HepG2 (cell line): ENCODE results near the gene TMEM114. TPM values are rescaled to one million over a fixed set of nuclear protein-coding genes. Genes with fewer than 3 reads are reported as not detected.
A peak's percentile ranks its signal among the peaks of the same experiment; 100 is the strongest.

Source experiments
- ATAC-seq: fragments of 200-7000 bp; cut with Tn5 transposase; 3 replicates; pipeline ENCODE4 v1.9.1; 2020; ENCODE audit warnings: mild to moderate bottlenecking, moderate library complexity
- BruUV-seq: library from RNA; stranded (reverse); fragments of 400-500 nt; replicated peaks from 2 replicates; lab custom pipeline; 2021; lab: Mats Ljungman, UMichigan
- CTCF ChIA-PET: fragments of 300-600 bp; formaldehyde crosslinking; extraction: SDS; loops from one replicate; lab custom pipeline; 2021; ENCODE audit warnings: low total read pairs, inconsistent platforms, low intra/inter-chr PET ratio; lab: Yijun Ruan, JAX
- POLR2A ChIA-PET: fragments of 350-600 bp; sonication (Branson Sonifier 250); formaldehyde crosslinking; loops from one replicate; lab custom pipeline; 2020; ENCODE audit warnings: antibody characterized with exemption, inconsistent platforms; lab: Yijun Ruan, JAX
- DNase-seq: peaks from one replicate; pipeline ENCODE4 v3.0.0-alpha.2; 2015; ENCODE audit warnings: low spot score
- FAIRE-seq: peaks from 3 replicates; lab custom pipeline; 2011; peaks lifted over from hg19 to GRCh38; lab: Jason Lieb, UNC
- H2AFZ ChIP-seq: one replicate; pipeline ENCODE4 v1.6.1; 2011; ENCODE audit warnings: low read length, inconsistent platforms
- H3K27ac ChIP-seq: fragments of 300-600 bp; 3 replicates; pipeline ENCODE4 v1.8.0; 2011; ENCODE audit warnings: mixed run types, mild to moderate bottlenecking, mixed read lengths, low read length, inconsistent platforms; ENCODE audit not compliant: insufficient read depth; ENCODE audit errors: extremely low read length
- H3K27me3 ChIP-seq, 2 experiments: fragments of 200-600 bp in 1 of 2; 2 replicates in 1 of 2; 3 replicates in 1 of 2; pipeline versions ENCODE4 v1.6.0 to v1.8.0; 2011; ENCODE audit warnings: low read length in 2 of 2, mild to moderate bottlenecking in 2 of 2, moderate library complexity in 2 of 2, inconsistent platforms in 1 of 2; ENCODE audit not compliant: insufficient read depth in 2 of 2, control insufficient read depth in 1 of 2
- H3K36me3 ChIP-seq, 2 experiments: fragments of 200-600 bp in 1 of 2; replicated peaks in 1 of 2; 2 replicates in 1 of 2; 3 replicates in 1 of 2; pipeline versions ENCODE4 v1.5.1 to v1.8.0; 2011; ENCODE audit warnings: low read length in 2 of 2, inconsistent platforms in 1 of 2; ENCODE audit not compliant: insufficient read depth in 2 of 2, control insufficient read depth in 1 of 2
- H3K4me1 ChIP-seq: 2 replicates; pipeline ENCODE4 v1.5.1; 2012; ENCODE audit warnings: low read length, inconsistent platforms; ENCODE audit not compliant: insufficient read depth
- H3K4me2 ChIP-seq: 2 replicates; pipeline ENCODE4 v1.6.0; 2011; ENCODE audit warnings: low read depth, low read length, inconsistent platforms
- H3K4me3 ChIP-seq, 3 experiments: fragments of 200-600 bp in 1 of 3; sonication (generic), shearing (Covaris generic) in 1 of 3; replicated peaks in 1 of 3; 2 replicates each; pipeline ENCODE4 v1.5.1; 2011 to 2016; ENCODE audit warnings: low read length in 3 of 3, inconsistent platforms in 2 of 3, low read depth in 2 of 3, mild to moderate bottlenecking in 2 of 3, control low read depth in 1 of 3, mixed read lengths in 1 of 3; ENCODE audit not compliant: insufficient read depth in 1 of 3
- H3K79me2 ChIP-seq: one replicate; pipeline ENCODE4 v1.6.1; 2011; ENCODE audit warnings: low read length, inconsistent platforms; ENCODE audit not compliant: insufficient read depth
- H3K9ac ChIP-seq: 2 replicates; pipeline ENCODE4 v1.6.0; 2011; ENCODE audit warnings: mild to moderate bottlenecking, low read depth, low read length, inconsistent platforms; ENCODE audit not compliant: insufficient read depth
- H3K9me3 ChIP-seq: 2 replicates; pipeline ENCODE4 v1.5.1; 2012; ENCODE audit warnings: mild to moderate bottlenecking, low read length
- H4K20me1 ChIP-seq: 2 replicates; pipeline ENCODE4 v1.6.0; 2011; ENCODE audit warnings: inconsistent platforms, mild to moderate bottlenecking, low read length, moderate library complexity; ENCODE audit not compliant: insufficient read depth
- DZIP1 ChIP-seq: sonication (generic); formaldehyde crosslinking; IDR thresholded peaks from 2 replicates; pipeline ENCODE4 v1.5.0; 2020; ENCODE audit warnings: mild to moderate bottlenecking, missing genetic modification reagents
- KDM2A ChIP-seq: sonication (generic); formaldehyde crosslinking; IDR thresholded peaks from 2 replicates; pipeline ENCODE4 v1.4.0; 2020; ENCODE audit warnings: low read depth, missing genetic modification reagents, borderline replicate concordance
- MAFK ChIP-seq, 2 experiments: IDR thresholded peaks in 1 of 2; conservative IDR thresholded peaks in 1 of 2; 2 replicates each; pipeline ENCODE4 v1.6.1; 2011; ENCODE audit warnings: improper control_type of control experiment in 2 of 2, low read length in 2 of 2
- PHF5A ChIP-seq: IDR thresholded peaks from one replicate; pipeline ENCODE4 v1.6.1; 2018; ENCODE audit warnings: low read depth, missing genetic modification reagents; ENCODE audit not compliant: unreplicated experiment
- SIN3A ChIP-seq: IDR thresholded peaks from 2 replicates; pipeline ENCODE4 v1.6.1; 2011; ENCODE audit warnings: low read depth, mild to moderate bottlenecking, control low read depth, low read length, borderline replicate concordance
- SRSF1 ChIP-seq: fragments of 200-400 bp; formaldehyde crosslinking; optimal IDR thresholded peaks from 2 replicates; pipeline ENCODE3; 2017; ENCODE audit warnings: mild to moderate bottlenecking, low read depth, low read length, moderate library complexity
- ZFP36 ChIP-seq: fragments of 150-350 bp; IDR thresholded peaks from 2 replicates; pipeline ENCODE4 v1.6.1; 2018; ENCODE audit warnings: borderline replicate concordance, low read length, low read depth; ENCODE audit not compliant: partially characterized antibody
- ZNF501 ChIP-seq: sonication (generic); formaldehyde crosslinking; IDR thresholded peaks from 2 replicates; pipeline ENCODE4 v1.5.1; 2020; ENCODE audit warnings: mild to moderate bottlenecking, moderate library complexity, missing genetic modification reagents
- ZNF589 ChIP-seq: sonication (generic); formaldehyde crosslinking; conservative IDR thresholded peaks from 2 replicates; pipeline ENCODE4 v1.8.0; 2022; ENCODE audit warnings: mild to moderate bottlenecking, moderate library complexity, missing genetic modification reagents
- WGBS: methylation state at CpG from one replicate; pipeline ENCODE4 v1.1.6; 2017; ENCODE audit warnings: low lambda C conversion rate; 5-methylcytosine and 5-hydroxymethylcytosine counted together
- in situ Hi-C: cut with HindIII; loops from 2 replicates; pipeline ENCODE4 v1.10.0; 2017; ENCODE audit warnings: low pct_unique_long_range_greater_than_20kb; ENCODE audit not compliant: extremely low pct_ligation_motif_present
- intact Hi-C: fragments of 100-400 bp; cut with micrococcal nuclease; formaldehyde crosslinking; loops from one replicate; pipeline ENCODE4 v1.10.0; 2022; ENCODE audit not compliant: unreplicated experiment
- polyA plus RNA-seq, 8 experiments: library from polyadenylated mRNA; depleted of rRNA in 3 of 8; stranded (reverse) in 7 of 8; unstranded in 1 of 8; fragments of >200 nt; fragmentation: Illumina TruSeq in 4 of 8; extraction: Trizol in 4 of 8; gene quantifications; 2 replicates each; pipeline versions ENCODE4 v1.2.1 to v1.2.3, GENCODE V29; 2011 to 2016; ENCODE audit warnings: low read depth in 4 of 8, missing spikeins in 1 of 8, mixed read lengths in 1 of 8; ENCODE audit not compliant: insufficient read depth in 1 of 8
- total RNA-seq, 5 experiments: library from RNA; depleted of rRNA; stranded (reverse); fragments of >200 nt; fragmentation: Illumina TruSeq; extraction: Trizol; gene quantifications; 2 replicates each; pipeline ENCODE4 v1.2.3, GENCODE V29; 2016; ENCODE audit warnings: low read depth in 1 of 5
- TF ChIP-seq, protein P1 (sequence below): IDR thresholded peaks from 2 replicates; pipeline ENCODE4 v1.6.1; 2012; ENCODE audit warnings: low read length, improper control_type of control experiment

TMEM114 gene
- total and polyA plus RNA-seq, 2 of the 13 experiments (the other 11 are each of a cell fraction or from before 2014, with no cell fraction given): not detected

GRCh38 chr16:8605554-8605953 lies 15.2 kb upstream of the TMEM114 start:
- Histone ChIP-seq H3K9ac (no peak overlapping the region), H3K4me3 (no peak overlapping the region), H3K4me1 (peaks cover 3% of the 10 kb centered on the region; the same call in 1 of the 2 replicates), H2AFZ (no peak overlapping the region), H3K4me2 (no peak overlapping the region), H3K27ac (no peak overlapping the region), H3K9me3 (peaks cover 4% of the 10 kb centered on the region; the same call in 1 of the 2 replicates), H3K79me2 (no peaks in the 10 kb centered on the region), H3K36me3 (no peaks in the 10 kb centered on the region), H4K20me1 (no peaks in the 10 kb centered on the region), H3K27me3 (peaks cover 3 to 39% of the 10 kb centered on the region in 2 experiments; a peak in 3 of 5 replicates)
- CTCF ChIA-PET: no interaction called here
- TF ChIP-seq, protein P1, sequence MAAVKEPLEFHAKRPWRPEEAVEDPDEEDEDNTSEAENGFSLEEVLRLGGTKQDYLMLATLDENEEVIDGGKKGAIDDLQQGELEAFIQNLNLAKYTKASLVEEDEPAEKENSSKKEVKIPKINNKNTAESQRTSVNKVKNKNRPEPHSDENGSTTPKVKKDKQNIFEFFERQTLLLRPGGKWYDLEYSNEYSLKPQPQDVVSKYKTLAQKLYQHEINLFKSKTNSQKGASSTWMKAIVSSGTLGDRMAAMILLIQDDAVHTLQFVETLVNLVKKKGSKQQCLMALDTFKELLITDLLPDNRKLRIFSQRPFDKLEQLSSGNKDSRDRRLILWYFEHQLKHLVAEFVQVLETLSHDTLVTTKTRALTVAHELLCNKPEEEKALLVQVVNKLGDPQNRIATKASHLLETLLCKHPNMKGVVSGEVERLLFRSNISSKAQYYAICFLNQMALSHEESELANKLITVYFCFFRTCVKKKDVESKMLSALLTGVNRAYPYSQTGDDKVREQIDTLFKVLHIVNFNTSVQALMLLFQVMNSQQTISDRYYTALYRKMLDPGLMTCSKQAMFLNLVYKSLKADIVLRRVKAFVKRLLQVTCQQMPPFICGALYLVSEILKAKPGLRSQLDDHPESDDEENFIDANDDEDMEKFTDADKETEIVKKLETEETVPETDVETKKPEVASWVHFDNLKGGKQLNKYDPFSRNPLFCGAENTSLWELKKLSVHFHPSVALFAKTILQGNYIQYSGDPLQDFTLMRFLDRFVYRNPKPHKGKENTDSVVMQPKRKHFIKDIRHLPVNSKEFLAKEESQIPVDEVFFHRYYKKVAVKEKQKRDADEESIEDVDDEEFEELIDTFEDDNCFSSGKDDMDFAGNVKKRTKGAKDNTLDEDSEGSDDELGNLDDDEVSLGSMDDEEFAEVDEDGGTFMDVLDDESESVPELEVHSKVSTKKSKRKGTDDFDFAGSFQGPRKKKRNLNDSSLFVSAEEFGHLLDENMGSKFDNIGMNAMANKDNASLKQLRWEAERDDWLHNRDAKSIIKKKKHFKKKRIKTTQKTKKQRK: no peak
- TF ChIP-seq ZFP36: no peak
- intact Hi-C loops (no loop called here), in situ Hi-C loops (no loop called here)
- DNase-seq (no peak), ATAC-seq (no peak), FAIRE-seq (no peak)
- POLR2A ChIA-PET: no interaction called here
- no TSS peak for BruUV-seq

GRCh38 chr16:8600144-8600775 lies 9.9 kb upstream of the TMEM114 start:
- Histone ChIP-seq H4K20me1 (no peaks in the 10 kb centered on the region), H3K79me2 (no peaks in the 10 kb centered on the region), H3K36me3 (no peaks in the 10 kb centered on the region), H3K9me3 (peaks cover 19% of the 10 kb centered on the region), H3K4me1 (peaks cover 10% of the 10 kb centered on the region; the same call in 1 of the 2 replicates), H2AFZ (no peak overlapping the region), H3K4me3 (no peak overlapping the region), H3K4me2 (peak overlapping the region; percentile 32; the same call in 1 of the 2 replicates), H3K9ac (no peak overlapping the region), H3K27ac (no peak overlapping the region), H3K27me3 (peaks cover 1 to 23% of the 10 kb centered on the region in 2 experiments; a peak in 1 of 5 replicates)
- 2% methylated on average over 11 of the region's 11 CpGs for WGBS
- POLR2A ChIA-PET: interaction anchor here (1.2 kb wide), 1 partner anchor 11 kb away, joined by 3 read pairs; no protein-coding TSS in a partner anchor
- DNase-seq (no peak), ATAC-seq (peak; percentile 88), FAIRE-seq (peak; percentile 48)
- intact Hi-C loops: no loop called here
- no TSS peak for BruUV-seq
- CTCF ChIA-PET: no interaction called here
- in situ Hi-C loops: no loop called here
- TF ChIP-seq DZIP1 (CRISPR knock-in tag): no peak
- 0 out of 2 replicates have a peak, but pooled peaks have one; percentile 47 for TF ChIP-seq ZNF589 (CRISPR knock-in tag)
- TF ChIP-seq MAFK (conservative IDR thresholded peaks at IDR 0.05 in 1 of 2, IDR thresholded peaks at IDR 0.05 in 1 of 2; ENCODE audit: low read length in 2 of 2): peak; percentile 10 to 30; a peak in 2 of 4 replicates
- 0 out of 2 replicates have a peak, but pooled peaks have one; percentile 25 for TF ChIP-seq KDM2A (CRISPR knock-in tag)
- TF ChIP-seq SRSF1: no peak
- no peak for TF ChIP-seq SIN3A
- TF ChIP-seq ZNF501 (CRISPR knock-in tag): peak; percentile 53; the same call in 1 of the 2 replicates
- no peak for TF ChIP-seq ZFP36
- TF ChIP-seq PHF5A: no peak
